ENCODE results near the gene GRID1. TPM values are rescaled to one million over a fixed set of nuclear protein-coding genes. Genes with fewer than 3 reads are reported as not detected.

The GRID1 gene
- polyA plus RNA-seq, 1 of the 3 experiments (the other 2 are of a cell fraction): 0.13 TPM

DNA sequence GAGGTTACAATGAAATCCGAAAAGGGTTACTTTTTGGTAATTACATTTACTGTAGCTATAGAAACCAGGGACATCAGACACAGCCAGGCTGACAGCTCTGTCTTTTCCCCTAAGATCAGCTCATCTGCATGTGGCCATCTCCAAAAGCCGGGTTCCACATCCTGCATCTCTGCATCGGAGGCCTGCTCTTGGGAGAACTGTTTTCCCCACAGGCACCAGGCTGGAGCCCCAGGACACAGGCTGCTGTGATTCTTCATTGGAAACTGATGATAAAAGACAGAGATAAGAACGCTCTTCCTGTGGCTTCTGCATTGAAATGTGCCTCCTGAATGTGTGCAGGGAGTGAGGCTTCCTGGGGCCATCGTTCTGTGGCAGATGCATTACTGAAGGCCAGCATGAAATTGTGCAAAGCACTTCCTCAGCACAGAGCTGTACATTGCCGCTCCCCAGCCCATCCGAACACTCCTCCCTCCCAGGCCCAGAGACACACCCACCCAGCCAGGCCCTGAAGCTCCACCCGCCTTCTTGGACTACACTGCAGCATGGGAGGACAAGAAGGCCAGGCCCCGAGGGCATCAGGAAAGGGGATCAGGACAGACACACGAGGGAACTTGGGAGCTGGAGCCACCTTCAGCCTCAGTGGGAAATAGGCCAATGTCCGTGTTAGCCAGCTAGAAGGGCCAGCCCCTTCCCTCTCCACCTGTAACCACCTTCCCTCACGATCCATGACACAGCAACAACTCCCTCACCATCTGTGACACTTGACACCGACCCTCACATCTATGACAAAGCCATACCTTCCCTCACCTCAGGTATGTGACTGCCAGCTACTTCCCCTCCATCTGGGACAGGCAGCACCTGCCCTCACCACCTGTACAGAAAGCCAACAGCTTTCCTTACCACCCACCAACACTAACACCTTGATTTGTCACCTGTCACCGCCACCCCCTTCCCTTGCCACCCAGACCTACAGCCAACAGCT lies 113.2 kb downstream of the GRID1 start:
- POLR2A ChIA-PET: interaction anchor here (0.8 to 1.0 kb wide), 3 partner anchors 13 to 466 kb away, joined by 3 read pairs; no protein-coding TSS in a partner anchor
- Histone ChIP-seq H3K9ac (no peak overlapping the region), H3K4me3 (ENCODE audit: low read depth in 2 of 2, low read length in 1 of 2) (no peak overlapping the region), H3K9me3 (no peaks in the 10 kb centered on the region), H2AFZ (ENCODE audit: low read depth) (no peak overlapping the region), H3K27ac (ENCODE audit: low read depth in 2 of 2, low read length in 1 of 2) (peak overlapping the region in 1 of 2 experiments; percentile 86; a peak in 2 of 4 replicates), H3K9me2 (no peaks in the 10 kb centered on the region), H4K20me1 (ENCODE audit: insufficient read depth) (no peaks in the 10 kb centered on the region), H3K36me3 (replicated peaks in 1 of 2; ENCODE audit: control insufficient read depth in 1 of 2, insufficient read depth in 2 of 2, low read length in 1 of 2) (no peaks in the 10 kb centered on the region), H3K27me3 (ENCODE audit: insufficient read depth) (no peaks in the 10 kb centered on the region), H3K4me1 (ENCODE audit: control insufficient read depth in 1 of 2, insufficient read depth in 2 of 2, low read depth in 1 of 2, low read length in 1 of 2) (peaks cover 0 to 50% of the 10 kb centered on the region in 2 experiments; a peak in 2 of 4 replicates), H3K4me2 (no peak overlapping the region), H3F3A (replicated peaks; ENCODE audit: insufficient read depth) (no peaks in the 10 kb centered on the region), H3K79me2 (ENCODE audit: insufficient read depth) (no peaks in the 10 kb centered on the region)
- WGBS (ENCODE audit: low lambda C conversion rate): 8% methylated on average over 13 of the region's 14 CpGs
- CTCF ChIA-PET: interaction anchor here (0.6 to 2.2 kb wide), 8 partner anchors 9 to 120 kb away, joined by 3 to 10 read pairs (median 4); no protein-coding TSS in a partner anchor
- no peak for TF ChIP-seq MEF2A (IDR thresholded peaks at IDR 0.05; ENCODE audit: borderline replicate concordance, low read depth)
- peak; percentile 78 for TF ChIP-seq MXI1 (IDR thresholded peaks at IDR 0.05; ENCODE audit: low read depth, low read length)
- peak; percentile 34; the same call in 1 of the 2 replicates for TF ChIP-seq TCF12 (IDR thresholded peaks at IDR 0.05)
- peak; percentile 68 for TF ChIP-seq CHD2 (IDR thresholded peaks at IDR 0.05; ENCODE audit: low read length, partially characterized antibody)
- no peak for TF ChIP-seq JUND (IDR thresholded peaks at IDR 0.05)
- peak; percentile 60; the same call in 1 of the 2 replicates for TF ChIP-seq RCOR1 (IDR thresholded peaks at IDR 0.05; ENCODE audit: low read length)
- TF ChIP-seq TAF1 (IDR thresholded peaks at IDR 0.05; ENCODE audit: borderline replicate concordance, low read depth, low read length): no peak
- peak; percentile 84 for TF ChIP-seq FOXJ3 (CRISPR knock-in tag; IDR thresholded peaks at IDR 0.05)
- TF ChIP-seq GATA2 (CRISPR knock-in tag; IDR thresholded peaks at IDR 0.05): peak; percentile 91
- TF ChIP-seq, protein P1, sequence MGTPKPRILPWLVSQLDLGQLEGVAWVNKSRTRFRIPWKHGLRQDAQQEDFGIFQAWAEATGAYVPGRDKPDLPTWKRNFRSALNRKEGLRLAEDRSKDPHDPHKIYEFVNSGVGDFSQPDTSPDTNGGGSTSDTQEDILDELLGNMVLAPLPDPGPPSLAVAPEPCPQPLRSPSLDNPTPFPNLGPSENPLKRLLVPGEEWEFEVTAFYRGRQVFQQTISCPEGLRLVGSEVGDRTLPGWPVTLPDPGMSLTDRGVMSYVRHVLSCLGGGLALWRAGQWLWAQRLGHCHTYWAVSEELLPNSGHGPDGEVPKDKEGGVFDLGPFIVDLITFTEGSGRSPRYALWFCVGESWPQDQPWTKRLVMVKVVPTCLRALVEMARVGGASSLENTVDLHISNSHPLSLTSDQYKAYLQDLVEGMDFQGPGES (IDR thresholded peaks at IDR 0.05; ENCODE audit: low read depth, low read length): no peak
- 0 out of 2 replicates have a peak, but pooled peaks have one; percentile 7 for TF ChIP-seq RAD21 (IDR thresholded peaks at IDR 0.05; ENCODE audit: low read length)
- TF ChIP-seq EP300 (IDR thresholded peaks at IDR 0.05; ENCODE audit: borderline replicate concordance in 1 of 2, low read depth in 1 of 2, low read length in 1 of 2): peak in 1 of 2 experiments; percentile 68; a peak in 1 of 4 replicates
- no peak for TF ChIP-seq RXRA (IDR thresholded peaks at IDR 0.05; ENCODE audit: borderline replicate concordance, low read depth)
- DNase-seq: peak; percentile 85

DNA sequence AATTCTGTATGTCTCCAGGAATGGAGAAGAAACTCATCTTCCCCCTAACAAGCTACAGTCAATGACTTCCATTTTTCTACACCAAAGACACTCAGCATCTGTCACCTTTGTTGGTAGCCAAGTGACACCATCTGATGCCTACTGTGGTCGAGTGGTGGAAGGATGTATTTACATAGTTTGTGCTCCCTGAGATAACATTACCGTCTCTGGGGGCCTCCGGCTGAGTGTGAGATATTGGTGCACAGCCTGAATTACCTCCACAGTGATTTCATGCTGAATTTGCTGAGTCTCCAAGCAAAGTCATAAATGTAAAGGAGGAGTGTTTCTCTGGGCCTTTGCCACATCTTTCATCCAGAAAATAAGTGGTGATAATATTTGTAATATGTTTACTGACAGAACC lies 114.0 kb downstream of the GRID1 start:
- Histone ChIP-seq H2AFZ (ENCODE audit: low read depth) (no peak overlapping the region), H3K4me1 (ENCODE audit: control insufficient read depth in 1 of 2, insufficient read depth in 2 of 2, low read depth in 1 of 2, low read length in 1 of 2) (peaks cover 0 to 50% of the 10 kb centered on the region in 2 experiments; a peak in 2 of 4 replicates), H3K9me2 (no peaks in the 10 kb centered on the region), H3K36me3 (replicated peaks in 1 of 2; ENCODE audit: control insufficient read depth in 1 of 2, insufficient read depth in 2 of 2, low read length in 1 of 2) (no peaks in the 10 kb centered on the region), H3F3A (replicated peaks; ENCODE audit: insufficient read depth) (no peaks in the 10 kb centered on the region), H3K4me2 (no peak overlapping the region), H3K79me2 (ENCODE audit: insufficient read depth) (no peaks in the 10 kb centered on the region), H3K27me3 (ENCODE audit: insufficient read depth) (no peaks in the 10 kb centered on the region), H3K9me3 (no peaks in the 10 kb centered on the region), H3K9ac (no peak overlapping the region), H3K4me3 (ENCODE audit: low read depth in 2 of 2, low read length in 1 of 2) (no peak overlapping the region), H4K20me1 (ENCODE audit: insufficient read depth) (no peaks in the 10 kb centered on the region), H3K27ac (ENCODE audit: low read depth in 2 of 2, low read length in 1 of 2) (peak overlapping the region in 1 of 2 experiments; percentile 86; a peak in 2 of 4 replicates)
- CTCF ChIA-PET: interaction anchor here (0.5 to 2.2 kb wide), 5 partner anchors 9 to 97 kb away, joined by 3 to 10 read pairs (median 5); no protein-coding TSS in a partner anchor
- TF ChIP-seq FOXJ3 (CRISPR knock-in tag; IDR thresholded peaks at IDR 0.05) (no peak; the same call in 1 of the 2 replicates), MEF2A (IDR thresholded peaks at IDR 0.05; ENCODE audit: borderline replicate concordance, low read depth) (no peak)
- TF ChIP-seq, protein P2, sequence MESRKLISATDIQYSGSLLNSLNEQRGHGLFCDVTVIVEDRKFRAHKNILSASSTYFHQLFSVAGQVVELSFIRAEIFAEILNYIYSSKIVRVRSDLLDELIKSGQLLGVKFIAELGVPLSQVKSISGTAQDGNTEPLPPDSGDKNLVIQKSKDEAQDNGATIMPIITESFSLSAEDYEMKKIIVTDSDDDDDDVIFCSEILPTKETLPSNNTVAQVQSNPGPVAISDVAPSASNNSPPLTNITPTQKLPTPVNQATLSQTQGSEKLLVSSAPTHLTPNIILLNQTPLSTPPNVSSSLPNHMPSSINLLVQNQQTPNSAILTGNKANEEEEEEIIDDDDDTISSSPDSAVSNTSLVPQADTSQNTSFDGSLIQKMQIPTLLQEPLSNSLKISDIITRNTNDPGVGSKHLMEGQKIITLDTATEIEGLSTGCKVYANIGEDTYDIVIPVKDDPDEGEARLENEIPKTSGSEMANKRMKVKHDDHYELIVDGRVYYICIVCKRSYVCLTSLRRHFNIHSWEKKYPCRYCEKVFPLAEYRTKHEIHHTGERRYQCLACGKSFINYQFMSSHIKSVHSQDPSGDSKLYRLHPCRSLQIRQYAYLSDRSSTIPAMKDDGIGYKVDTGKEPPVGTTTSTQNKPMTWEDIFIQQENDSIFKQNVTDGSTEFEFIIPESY (IDR thresholded peaks at IDR 0.05; ENCODE audit: borderline replicate concordance, low read depth): no peak
- 24% methylated on average over 3 of the region's 3 CpGs for WGBS (ENCODE audit: low lambda C conversion rate)
- POLR2A ChIA-PET: interaction anchor here (0.8 kb wide), 1 partner anchor 465 kb away, joined by 3 read pairs; no protein-coding TSS in a partner anchor
- DNase-seq: peak; percentile 63
